Large intestine (tissue), 3 donors: ENCODE measurements around the gene MARCHF3. TPM values are rescaled to one million over a fixed set of nuclear protein-coding genes. Genes with fewer than 3 reads are reported as not detected.

Experiments
- DNase-seq, 2 donors: peaks; one replicate each; pipeline versions ENCODE4 v3.0.0 to v3.0.0-alpha.2; 2013
- H3K27ac ChIP-seq: one replicate; pipeline ENCODE4 v1.5.1; 2013; ENCODE audit warnings: low read length
- H3K27me3 ChIP-seq: 2 replicates; pipeline ENCODE4 v1.6.1; 2013; ENCODE audit warnings: low read length; ENCODE audit not compliant: control insufficient read depth, insufficient read depth
- H3K36me3 ChIP-seq: 2 replicates; pipeline ENCODE4 v1.6.1; 2013; ENCODE audit warnings: low read length; ENCODE audit not compliant: control insufficient read depth, insufficient read depth
- H3K4me1 ChIP-seq: one replicate; pipeline ENCODE4 v1.6.1; 2013; ENCODE audit warnings: low read length; ENCODE audit not compliant: control insufficient read depth, insufficient read depth
- H3K4me3 ChIP-seq: one replicate; pipeline ENCODE4 v1.5.1; 2013; ENCODE audit warnings: low read length
- H3K9me3 ChIP-seq: one replicate; pipeline ENCODE4 v1.6.1; 2013; ENCODE audit warnings: mild to moderate bottlenecking, low read depth, low read length, moderate library complexity; ENCODE audit not compliant: control insufficient read depth
- WGBS: methylation state at CpG from one replicate; pipeline ENCODE4 v1.1.5; 2013; ENCODE audit warnings: low lambda C conversion rate; ENCODE audit not compliant: insufficient coverage; 5-methylcytosine and 5-hydroxymethylcytosine counted together
- polyA plus RNA-seq: library from polyadenylated mRNA; unstranded; fragments of 120-200 nt; gene quantifications from one replicate; pipeline ENCODE4 v1.2.1, GENCODE V29; 2013

Gene MARCHF3
- polyA plus RNA-seq, 1 donor, result 6.5 TPM

DNA sequence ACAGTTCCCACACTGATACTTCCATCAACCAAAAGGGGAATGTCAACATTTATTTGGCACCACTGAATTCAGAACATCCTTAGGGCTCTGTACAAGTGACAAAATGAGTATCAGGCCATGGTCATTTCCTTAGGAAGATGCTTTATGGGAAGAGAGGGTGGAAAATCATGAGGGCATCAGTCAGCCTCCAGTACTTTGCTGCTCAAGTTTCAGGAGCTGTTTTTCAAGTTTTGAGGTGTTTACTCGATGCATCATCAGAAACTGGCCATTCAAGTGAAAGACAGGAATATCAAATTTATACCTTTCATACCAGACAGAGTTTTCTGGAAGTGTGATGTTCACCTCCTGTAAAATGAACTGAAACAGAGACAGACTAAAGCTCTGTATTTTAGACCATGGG is 21.2 kb upstream of the MARCHF3 start:
- H3K4me1 ChIP-seq, result no peaks in the 10 kb centered on the region
- DNase-seq, result no peak
- H3K4me3 ChIP-seq, result no peak overlapping the region
- H3K9me3 ChIP-seq, result no peaks in the 10 kb centered on the region
- no peak overlapping the region for H3K27ac ChIP-seq
- H3K36me3 ChIP-seq, result peaks cover 11% of the 10 kb centered on the region
- H3K27me3 ChIP-seq, result no peaks in the 10 kb centered on the region
- no CpG with 5 or more reads among the region's 1 CpG for WGBS

DNA sequence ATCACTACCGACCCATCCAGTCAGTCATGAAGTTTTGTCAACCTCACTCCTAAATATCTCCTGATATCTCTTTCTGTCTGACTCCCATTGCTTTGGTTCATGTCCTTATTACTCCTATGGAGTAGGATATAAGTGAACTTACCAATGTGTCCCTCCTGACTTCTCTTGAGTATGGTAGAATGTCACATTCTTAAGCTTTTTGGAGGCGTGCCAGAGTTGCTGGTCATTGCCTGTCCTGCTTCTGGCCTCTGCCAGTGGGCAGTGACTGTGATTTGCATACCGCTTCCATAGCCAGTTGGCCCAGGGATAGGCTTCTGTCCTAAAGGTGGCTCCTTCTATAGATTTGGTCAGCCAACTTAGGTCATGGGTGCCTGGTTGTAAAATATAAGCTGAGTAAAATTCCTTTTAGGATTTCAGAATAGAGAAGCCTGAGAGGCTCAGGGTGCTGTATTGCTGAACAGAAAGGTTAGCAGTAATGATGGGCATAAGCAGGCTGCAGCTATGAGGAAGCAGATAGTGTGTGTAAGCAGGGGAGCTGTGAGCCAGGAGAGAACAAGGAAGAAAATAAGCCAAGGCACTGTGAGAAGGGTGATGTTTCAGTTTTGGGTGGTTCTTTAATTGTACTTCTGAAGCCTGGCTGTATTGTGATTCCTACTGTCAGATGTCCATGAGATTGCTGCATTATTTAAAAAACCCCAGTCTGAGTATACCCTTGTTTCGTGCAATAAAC is 16.1 kb upstream of the MARCHF3 start:
- Histone ChIP-seq H3K4me1 (peaks cover 2% of the 10 kb centered on the region), H3K36me3 (no peaks in the 10 kb centered on the region), H3K9me3 (no peaks in the 10 kb centered on the region), H3K27ac (no peak overlapping the region), H3K4me3 (no peak overlapping the region), H3K27me3 (no peaks in the 10 kb centered on the region)
- DNase-seq, result no peak
- WGBS, result 100% methylated on average over 1 of the region's 4 CpGs

DNA sequence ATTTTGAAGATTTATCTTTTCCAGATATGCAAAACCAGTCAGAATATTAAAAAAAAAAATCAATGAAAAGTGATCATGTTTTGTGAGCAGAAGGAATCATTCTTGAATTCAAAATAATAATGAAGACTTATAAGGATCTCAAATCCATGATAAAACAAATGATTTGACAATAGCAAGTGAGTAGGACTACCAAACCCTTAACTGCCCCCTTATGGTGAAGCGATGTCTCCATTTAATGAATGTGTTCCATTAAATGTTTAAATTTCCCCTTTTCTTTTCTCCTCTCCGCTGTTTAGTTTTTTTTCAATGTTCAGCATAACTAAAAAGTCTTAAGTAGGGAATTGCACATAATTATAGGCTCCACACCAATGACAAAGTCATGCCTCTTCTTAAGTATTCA is 12.2 kb upstream of the MARCHF3 start:
- H3K36me3 ChIP-seq, result no peaks in the 10 kb centered on the region
- no peaks in the 10 kb centered on the region for H3K9me3 ChIP-seq
- H3K4me3 ChIP-seq, result no peak overlapping the region
- H3K4me1 ChIP-seq, result peaks cover 13% of the 10 kb centered on the region
- H3K27ac ChIP-seq, result no peak overlapping the region
- no peaks in the 10 kb centered on the region for H3K27me3 ChIP-seq
- DNase-seq, result no peak
- WGBS, result 75% methylated on average over 1 of the region's 2 CpGs

DNA sequence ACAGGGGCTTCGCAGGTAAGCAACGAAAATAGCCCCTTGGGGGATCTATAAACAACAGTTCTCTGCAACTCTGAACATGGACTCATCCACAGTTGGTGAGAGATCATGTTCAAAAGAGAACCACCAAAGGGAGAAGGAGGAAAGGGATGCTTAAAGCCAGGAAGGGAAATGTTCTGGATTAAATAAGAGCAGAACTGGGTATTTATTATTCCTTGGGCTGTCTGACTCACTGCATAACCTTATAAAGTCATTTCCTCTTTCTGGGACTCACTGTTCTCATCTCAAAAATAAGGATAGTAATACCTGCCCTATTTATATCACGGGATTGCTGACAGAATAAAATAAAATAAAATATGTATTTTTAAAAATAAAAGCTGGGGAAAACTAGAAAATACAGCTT is 11.2 kb upstream of the MARCHF3 start:
- Histone ChIP-seq H3K4me3 (no peak overlapping the region), H3K9me3 (no peaks in the 10 kb centered on the region), H3K27me3 (no peaks in the 10 kb centered on the region), H3K4me1 (peaks cover 13% of the 10 kb centered on the region), H3K36me3 (no peaks in the 10 kb centered on the region), H3K27ac (peak overlapping the region; percentile 63)
- WGBS, result no CpG with 5 or more reads among the region's 3 CpGs
- DNase-seq, result no peak

DNA sequence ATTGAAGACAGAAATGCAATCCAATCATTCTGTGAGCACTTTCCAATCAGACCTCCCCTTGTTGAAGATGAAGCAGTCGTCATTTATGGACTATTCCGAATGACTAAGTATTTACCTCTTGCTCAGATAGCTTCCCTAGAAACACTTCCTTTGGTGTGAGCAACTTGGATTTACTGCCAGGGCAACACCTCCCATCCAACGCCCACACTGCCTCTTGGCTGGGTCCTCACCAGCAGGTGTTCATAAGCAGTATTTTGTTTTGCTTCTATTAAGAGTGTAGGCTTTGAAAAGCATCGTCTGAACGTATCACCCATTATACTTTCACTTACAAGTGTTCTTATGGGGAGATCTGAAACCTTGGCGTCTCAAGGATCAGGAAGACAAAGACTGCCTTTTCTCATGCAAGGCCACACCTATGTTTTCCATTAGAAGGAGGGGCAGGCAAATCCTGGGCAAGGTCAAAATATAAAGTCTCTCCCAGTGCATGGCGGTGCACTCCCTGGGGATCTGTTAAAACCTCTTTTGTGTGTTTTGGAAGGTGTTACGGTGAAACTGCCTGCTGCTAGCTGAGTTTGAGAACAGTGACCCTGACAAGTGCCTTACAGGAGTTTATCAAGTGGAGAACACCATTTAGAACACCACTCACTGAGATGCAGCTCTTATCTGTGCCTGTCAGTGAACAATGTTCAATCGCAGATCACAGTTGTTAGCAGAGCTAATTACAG is 10.6 kb upstream of the MARCHF3 start:
- Histone ChIP-seq H3K4me1 (peaks cover 13% of the 10 kb centered on the region), H3K27ac (peak overlapping the region; percentile 63), H3K36me3 (no peaks in the 10 kb centered on the region), H3K4me3 (no peak overlapping the region), H3K27me3 (no peaks in the 10 kb centered on the region), H3K9me3 (no peaks in the 10 kb centered on the region)
- peak; percentile 64 to 92 for DNase-seq
- 0% methylated on average over 1 of the region's 9 CpGs for WGBS

DNA sequence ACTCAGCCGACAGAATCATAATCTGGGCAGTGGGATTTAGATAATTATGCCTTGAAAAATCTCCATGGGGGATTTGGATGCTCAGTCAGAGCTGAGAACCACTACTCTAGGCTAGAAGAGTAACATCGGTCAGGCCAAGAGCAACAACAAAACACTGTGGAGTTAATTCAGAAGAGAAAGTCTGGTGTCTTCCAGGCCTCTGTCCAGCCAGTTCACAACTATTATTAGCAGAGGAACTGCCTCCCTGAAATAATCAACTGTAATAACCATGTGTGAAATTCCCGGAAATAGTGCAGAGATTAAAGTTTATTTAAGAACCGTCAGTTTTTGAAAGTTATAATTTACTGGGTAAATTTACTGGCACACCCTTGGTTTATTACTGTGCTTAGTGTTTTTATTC is 8.2 kb upstream of the MARCHF3 start:
- Histone ChIP-seq H3K4me1 (peaks cover 13% of the 10 kb centered on the region), H3K4me3 (no peak overlapping the region), H3K36me3 (no peaks in the 10 kb centered on the region), H3K27ac (no peak overlapping the region), H3K9me3 (no peaks in the 10 kb centered on the region), H3K27me3 (peaks cover 3% of the 10 kb centered on the region)
- peak in 1 of 2 donors; percentile 25 for DNase-seq
- no CpG with 5 or more reads among the region's 4 CpGs for WGBS

DNA sequence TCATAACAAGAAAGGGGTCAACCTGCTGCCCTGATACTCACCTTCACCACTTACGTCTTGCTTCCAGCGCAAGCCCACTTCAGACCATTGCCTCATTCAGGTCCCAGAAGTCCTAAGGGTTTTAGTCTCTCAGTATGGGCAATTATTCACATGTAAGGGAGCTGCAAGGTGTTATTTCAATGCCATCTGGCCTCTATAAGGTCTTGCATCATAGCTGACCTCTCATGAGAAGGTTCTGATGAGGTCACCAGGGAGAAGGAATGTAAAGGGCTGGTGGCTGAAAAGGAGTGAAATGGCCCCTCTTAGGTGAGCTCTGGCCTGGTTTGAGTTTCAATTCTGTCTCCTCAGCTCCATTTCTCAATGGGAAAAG is 1.5 kb upstream of the MARCHF3 start:
- no peaks in the 10 kb centered on the region for H3K9me3 ChIP-seq
- peaks cover 28% of the 10 kb centered on the region for H3K27me3 ChIP-seq
- H3K36me3 ChIP-seq, result no peaks in the 10 kb centered on the region
- DNase-seq, result no peak
- H3K27ac ChIP-seq, result no peak overlapping the region
- peaks cover 20% of the 10 kb centered on the region for H3K4me1 ChIP-seq
- H3K4me3 ChIP-seq, result no peak overlapping the region
- WGBS, result no CpG with 5 or more reads among the region's 2 CpGs

DNA sequence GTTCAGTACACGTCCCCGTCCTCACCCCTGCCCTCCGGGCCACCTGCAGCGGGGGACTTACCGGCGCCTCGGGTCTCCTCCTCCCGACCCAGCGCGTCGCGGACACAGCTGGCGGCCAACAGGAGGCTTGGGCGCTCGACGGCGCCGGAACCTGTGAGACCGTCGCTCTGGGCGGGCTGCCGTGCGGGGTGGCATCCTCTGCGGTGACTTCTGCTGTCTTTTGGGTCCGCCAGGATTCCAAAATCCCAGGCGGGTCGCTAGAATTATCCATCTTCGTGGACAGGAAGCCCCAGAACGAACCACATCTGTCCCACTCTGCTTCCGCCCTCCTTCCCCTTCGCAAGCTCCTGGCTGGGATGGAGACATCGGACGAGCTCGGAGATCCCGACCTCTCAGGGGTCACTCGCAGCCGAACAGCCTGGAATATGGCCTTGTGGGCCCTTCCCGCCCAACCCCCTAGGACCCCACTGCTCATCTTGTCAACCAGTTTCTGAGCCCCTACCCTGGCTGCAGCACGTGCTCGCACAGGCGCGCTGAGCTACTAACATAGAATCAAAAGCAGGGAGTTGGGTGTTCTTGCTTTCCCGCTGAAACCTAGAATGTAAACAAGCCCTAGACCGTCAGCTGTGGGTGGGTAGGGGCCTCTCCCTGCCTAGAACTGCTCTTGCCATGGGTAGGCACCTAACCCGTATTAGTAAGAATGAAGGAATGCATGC is 947 bp upstream of the MARCHF3 start:
- peak overlapping the region; percentile 81 for H3K4me3 ChIP-seq
- no peak overlapping the region for H3K27ac ChIP-seq
- no peaks in the 10 kb centered on the region for H3K9me3 ChIP-seq
- peaks cover 28% of the 10 kb centered on the region for H3K27me3 ChIP-seq
- WGBS, result no CpG with 5 or more reads among the region's 45 CpGs
- no peaks in the 10 kb centered on the region for H3K36me3 ChIP-seq
- peak; percentile 32 for DNase-seq
- peaks cover 20% of the 10 kb centered on the region for H3K4me1 ChIP-seq

DNA sequence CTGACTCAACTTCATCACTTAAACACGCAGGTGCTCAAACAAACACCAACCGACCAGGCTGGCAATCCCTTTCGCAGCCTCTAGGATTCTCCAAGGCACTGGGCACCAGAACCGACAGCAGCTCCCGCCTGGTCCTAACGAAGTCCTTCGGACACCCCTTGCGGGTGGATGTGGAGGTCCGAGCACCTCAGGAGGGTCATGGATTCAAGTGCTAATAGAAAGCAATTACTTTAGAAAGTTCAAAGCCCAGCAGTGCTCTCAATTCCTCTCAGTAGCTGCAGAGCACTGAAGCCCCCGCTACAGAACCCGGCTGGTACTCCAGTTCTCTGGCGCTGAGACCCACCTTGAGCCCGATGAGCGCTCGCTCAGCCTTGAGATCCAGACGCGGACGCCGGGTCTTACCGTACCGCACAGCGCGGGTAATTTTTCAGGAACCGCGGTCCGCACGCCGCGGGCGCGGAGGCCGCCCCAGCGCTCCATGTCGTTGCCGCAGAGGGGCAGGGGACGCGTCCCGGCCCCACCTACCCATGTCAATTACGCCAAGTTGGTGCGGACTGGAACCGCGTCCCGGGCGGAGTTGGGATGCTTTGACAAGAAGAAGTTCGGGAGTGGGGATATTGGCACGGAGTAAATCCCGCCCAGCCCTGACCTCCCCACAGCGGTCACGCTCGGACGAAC is 638 bp downstream of the MARCHF3 start:
- peak; percentile 38 to 71 for DNase-seq
- H3K4me3 ChIP-seq, result peak overlapping the region; percentile 81
- WGBS, result 16% methylated on average over 6 of the region's 51 CpGs
- H3K27ac ChIP-seq, result no peak overlapping the region
- no peaks in the 10 kb centered on the region for H3K9me3 ChIP-seq
- peaks cover 28% of the 10 kb centered on the region for H3K27me3 ChIP-seq
- H3K36me3 ChIP-seq, result no peaks in the 10 kb centered on the region
- H3K4me1 ChIP-seq, result peaks cover 20% of the 10 kb centered on the region

DNA sequence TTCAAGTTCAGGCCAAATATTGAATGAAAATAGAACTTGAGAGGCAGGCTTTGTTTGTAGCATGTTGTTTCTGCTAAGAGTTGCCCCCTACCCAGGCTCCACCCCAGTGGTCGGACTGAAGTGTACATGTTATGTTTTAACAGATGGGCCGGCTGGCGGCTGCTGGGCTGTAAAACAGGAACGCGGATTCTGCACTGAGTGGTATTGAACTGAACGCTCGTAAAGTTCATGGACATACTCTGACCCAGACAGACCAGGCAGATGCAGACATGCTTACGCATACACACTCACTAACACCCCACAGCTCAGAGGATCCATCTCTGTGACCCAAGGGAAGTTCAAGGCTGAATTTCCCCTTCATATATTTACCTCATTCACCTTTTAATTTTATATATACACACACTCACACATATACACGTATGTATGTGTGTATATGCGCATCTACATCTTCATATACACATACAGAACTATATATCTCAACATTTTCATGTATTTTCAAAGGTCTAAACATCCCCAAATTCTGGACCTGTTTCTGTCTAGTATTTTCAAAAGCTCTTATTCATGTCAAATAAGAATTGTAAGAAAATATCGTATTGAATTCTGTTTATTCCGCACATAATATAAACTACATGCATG is 1.4 kb downstream of the MARCHF3 start:
- no peak overlapping the region for H3K27ac ChIP-seq
- WGBS, result 45% methylated on average over 3 of the region's 12 CpGs
- peak overlapping the region; percentile 81 for H3K4me3 ChIP-seq

More for the DNA sequence above, 1.4 kb downstream of the MARCHF3 start:
- H3K27me3 ChIP-seq, result peaks cover 28% of the 10 kb centered on the region
- peaks cover 20% of the 10 kb centered on the region for H3K4me1 ChIP-seq
- no peaks in the 10 kb centered on the region for H3K9me3 ChIP-seq
- H3K36me3 ChIP-seq, result no peaks in the 10 kb centered on the region
- peak in 1 of 2 donors; percentile 62 for DNase-seq
